ENCODE data around the gene SARM1. TPM values are rescaled to one million over a fixed set of nuclear protein-coding genes. Genes with fewer than 3 reads are reported as not detected.

Gene SARM1
- total and polyA plus RNA-seq, 4 donors: 9.3 to 24.6 (median 9.8) TPM

DNA sequence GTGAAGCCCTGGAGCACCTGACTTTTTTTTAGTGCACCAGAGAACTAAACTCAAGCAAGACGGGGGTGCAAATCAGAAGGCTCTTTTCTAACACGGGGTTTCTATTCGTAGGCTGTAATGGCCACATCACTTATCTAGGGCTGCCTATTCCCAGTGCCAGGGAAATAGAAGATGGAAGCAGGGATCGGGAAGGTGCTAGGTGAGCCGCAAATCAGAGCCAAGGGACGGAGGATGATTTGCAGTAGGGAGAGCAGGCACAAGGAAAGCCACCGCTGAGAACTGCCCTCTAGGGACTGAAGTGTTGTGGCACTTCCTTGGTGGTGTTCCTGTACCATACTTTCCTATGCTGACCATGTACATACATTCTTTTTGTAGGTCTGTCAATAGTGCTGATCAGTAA is 42.3 kb downstream of the SARM1 start:
- H3K9me3 ChIP-seq (ENCODE audit: control insufficient read depth in 4 of 4, insufficient read depth in 3 of 4, low read length in 3 of 4): no peaks in the 10 kb centered on the region
- H3K27ac ChIP-seq (ENCODE audit: low read depth in 1 of 2, low read length in 1 of 2): no peak overlapping the region
- no peaks in the 10 kb centered on the region for H3K4me1 ChIP-seq (ENCODE audit: control insufficient read depth in 5 of 5, insufficient read depth in 5 of 5, low read length in 5 of 5)
- TF ChIP-seq, protein P1, sequence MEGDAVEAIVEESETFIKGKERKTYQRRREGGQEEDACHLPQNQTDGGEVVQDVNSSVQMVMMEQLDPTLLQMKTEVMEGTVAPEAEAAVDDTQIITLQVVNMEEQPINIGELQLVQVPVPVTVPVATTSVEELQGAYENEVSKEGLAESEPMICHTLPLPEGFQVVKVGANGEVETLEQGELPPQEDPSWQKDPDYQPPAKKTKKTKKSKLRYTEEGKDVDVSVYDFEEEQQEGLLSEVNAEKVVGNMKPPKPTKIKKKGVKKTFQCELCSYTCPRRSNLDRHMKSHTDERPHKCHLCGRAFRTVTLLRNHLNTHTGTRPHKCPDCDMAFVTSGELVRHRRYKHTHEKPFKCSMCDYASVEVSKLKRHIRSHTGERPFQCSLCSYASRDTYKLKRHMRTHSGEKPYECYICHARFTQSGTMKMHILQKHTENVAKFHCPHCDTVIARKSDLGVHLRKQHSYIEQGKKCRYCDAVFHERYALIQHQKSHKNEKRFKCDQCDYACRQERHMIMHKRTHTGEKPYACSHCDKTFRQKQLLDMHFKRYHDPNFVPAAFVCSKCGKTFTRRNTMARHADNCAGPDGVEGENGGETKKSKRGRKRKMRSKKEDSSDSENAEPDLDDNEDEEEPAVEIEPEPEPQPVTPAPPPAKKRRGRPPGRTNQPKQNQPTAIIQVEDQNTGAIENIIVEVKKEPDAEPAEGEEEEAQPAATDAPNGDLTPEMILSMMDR (IDR thresholded peaks at IDR 0.05; ENCODE audit: control extremely low read depth, extremely low read depth): no peak
- 68 to 78% methylated on average over 7 of the region's 7 CpGs for WGBS, 2 donors
- peaks cover 0 to 21% (median 3%) of the 10 kb centered on the region in 3 donors for H3K27me3 ChIP-seq (ENCODE audit: control insufficient read depth in 3 of 3, insufficient read depth in 3 of 3, low read length in 2 of 3)
- H3K9ac ChIP-seq (ENCODE audit: insufficient read depth in 1 of 2, low read length in 2 of 2): no peak overlapping the region
- ATAC-seq (ENCODE audit: insufficient read depth, low FRiP score) (no peak), DNase-seq (no peak)
- H3K36me3 ChIP-seq (ENCODE audit: control insufficient read depth in 4 of 4, insufficient read depth in 4 of 4, low read length in 4 of 4): no peaks in the 10 kb centered on the region
- no peak overlapping the region for H3K4me3 ChIP-seq

DNA sequence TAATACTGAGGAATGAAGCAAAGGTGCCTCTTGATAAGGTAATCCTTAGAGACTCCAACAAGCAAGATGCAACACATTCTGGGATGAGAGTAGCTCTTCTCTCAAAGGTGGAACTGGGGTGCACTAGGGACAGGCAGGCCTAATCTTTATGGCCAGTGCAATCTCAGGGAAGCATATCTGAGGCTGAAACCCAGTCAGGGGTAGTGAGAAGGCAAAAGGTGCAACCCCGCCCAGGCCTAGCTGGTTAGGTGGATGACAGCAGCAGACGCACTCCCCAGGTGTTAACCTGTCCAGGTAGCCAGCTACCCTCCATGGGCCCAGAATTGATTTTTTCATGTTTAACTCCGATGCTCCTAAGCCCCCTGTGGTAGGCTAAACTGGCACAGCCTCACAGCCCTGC is 44.4 kb downstream of the SARM1 start:
- H3K4me1 ChIP-seq (ENCODE audit: control insufficient read depth in 5 of 5, insufficient read depth in 5 of 5, low read length in 5 of 5): no peaks in the 10 kb centered on the region
- no peaks in the 10 kb centered on the region for H3K9me3 ChIP-seq (ENCODE audit: control insufficient read depth in 4 of 4, insufficient read depth in 3 of 4, low read length in 3 of 4)
- no peak overlapping the region for H3K27ac ChIP-seq (ENCODE audit: low read depth in 1 of 2, low read length in 1 of 2)
- no peak for ATAC-seq (ENCODE audit: insufficient read depth, low FRiP score)
- no peak for DNase-seq
- H3K4me3 ChIP-seq: no peak overlapping the region
- H3K9ac ChIP-seq (ENCODE audit: insufficient read depth in 1 of 2, low read length in 2 of 2): no peak overlapping the region
- H3K36me3 ChIP-seq (ENCODE audit: control insufficient read depth in 4 of 4, insufficient read depth in 4 of 4, low read length in 4 of 4): no peaks in the 10 kb centered on the region
- 94 to 96% methylated on average over 3 of the region's 3 CpGs for WGBS, 2 donors
- TF ChIP-seq, protein P1 (IDR thresholded peaks at IDR 0.05; ENCODE audit: control extremely low read depth, extremely low read depth): no peak
- peaks cover 0 to 19% (median 6%) of the 10 kb centered on the region in 3 donors for H3K27me3 ChIP-seq (ENCODE audit: control insufficient read depth in 3 of 3, insufficient read depth in 3 of 3, low read length in 2 of 3)

DNA sequence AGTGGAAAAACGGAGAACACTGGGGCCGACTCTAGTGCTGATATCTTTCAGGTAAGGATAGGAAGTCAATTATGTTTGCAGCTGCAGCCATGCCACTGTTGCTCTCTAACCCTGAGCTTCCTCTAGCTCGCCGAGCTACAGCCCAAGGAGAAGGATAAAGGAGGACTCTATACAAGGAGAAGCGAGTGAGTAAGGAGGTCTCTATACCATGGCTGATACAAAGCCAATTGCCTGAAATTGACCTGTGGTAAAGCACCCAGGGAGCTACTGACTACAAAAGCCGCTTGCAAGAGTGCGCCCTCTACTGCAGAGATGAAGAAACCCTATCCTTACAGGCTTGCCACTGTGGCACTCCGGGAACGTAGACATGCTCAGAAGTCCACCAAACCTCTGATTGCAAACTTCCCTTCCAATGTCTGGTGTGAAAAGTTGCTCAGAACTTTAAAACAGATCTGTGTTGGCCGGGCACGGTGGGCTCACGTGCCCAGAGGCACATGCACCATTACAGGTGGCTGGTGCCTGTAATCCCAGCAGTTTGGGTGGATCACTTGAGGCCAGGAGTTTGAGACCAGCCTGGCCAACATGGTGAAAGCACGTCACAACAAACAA is 45.3 kb downstream of the SARM1 start:
- Histone ChIP-seq H3K9ac (ENCODE audit: insufficient read depth in 1 of 2, low read length in 2 of 2) (no peak overlapping the region), H3K4me1 (ENCODE audit: control insufficient read depth in 5 of 5, insufficient read depth in 5 of 5, low read length in 5 of 5) (no peaks in the 10 kb centered on the region), H3K27me3 (ENCODE audit: control insufficient read depth in 3 of 3, insufficient read depth in 3 of 3, low read length in 2 of 3) (peaks cover 0 to 16% (median 6%) of the 10 kb centered on the region in 3 donors), H3K4me3 (no peak overlapping the region), H3K9me3 (ENCODE audit: control insufficient read depth in 4 of 4, insufficient read depth in 3 of 4, low read length in 3 of 4) (no peaks in the 10 kb centered on the region), H3K27ac (ENCODE audit: low read depth in 1 of 2, low read length in 1 of 2) (no peak overlapping the region), H3K36me3 (ENCODE audit: control insufficient read depth in 4 of 4, insufficient read depth in 4 of 4, low read length in 4 of 4) (no peaks in the 10 kb centered on the region)
- 18 to 19% methylated on average over 13 of the region's 13 CpGs for WGBS, 2 donors
- TF ChIP-seq, protein P1 (IDR thresholded peaks at IDR 0.05; ENCODE audit: control extremely low read depth, extremely low read depth): peak; percentile 58
- DNase-seq: peak in 2 of 3 donors; percentile 22 to 46
- ATAC-seq (ENCODE audit: insufficient read depth, low FRiP score): no peak
